BE2C (cell line): ENCODE measurements around the gene CHID1.

Experiments used
- DNase-seq: peaks from one replicate; pipeline ENCODE4 v3.0.0-alpha.2; 2020
- H3K27me3 ChIP-seq: fragments of 250-450 bp; sonication (Bioruptor Pico); 2 replicates; pipeline ENCODE4 v1.5.1; 2020; ENCODE audit warnings: mild to moderate bottlenecking
- H3K36me3 ChIP-seq: fragments of 250-450 bp; sonication (Bioruptor Pico); 2 replicates; pipeline ENCODE4 v1.5.1; 2020; ENCODE audit warnings: mild to moderate bottlenecking
- H3K4me1 ChIP-seq: fragments of 250-450 bp; sonication (Bioruptor Pico); 2 replicates; pipeline ENCODE4 v1.5.1; 2020
- H3K4me3 ChIP-seq: 2 replicates; pipeline ENCODE4 v1.5.1; 2011; ENCODE audit warnings: low read depth, low read length
- H3K9me3 ChIP-seq: fragments of 250-450 bp; sonication (Bioruptor Pico); 2 replicates; pipeline ENCODE4 v1.5.1; 2020
- CTCF ChIP-seq: IDR thresholded peaks from 2 replicates; pipeline ENCODE4 v1.5.1; 2012; ENCODE audit warnings: mild to moderate bottlenecking, low read depth, low read length

Gene CHID1

GRCh38 chr11:889257-889656 is 21.4 kb downstream of the CHID1 start:
- Histone ChIP-seq H3K4me3 (no peak overlapping the region), H3K36me3 (peaks cover 3% of the 10 kb centered on the region; the same call in 1 of the 2 replicates), H3K27me3 (no peaks in the 10 kb centered on the region), H3K4me1 (peaks cover 11% of the 10 kb centered on the region), H3K9me3 (no peaks in the 10 kb centered on the region)
- DNase-seq = no peak
- no peak for TF ChIP-seq CTCF

- no peak for DNase-seq
- Histone ChIP-seq H3K36me3 (peaks cover 3% of the 10 kb centered on the region; the same call in 1 of the 2 replicates), H3K27me3 (no peaks in the 10 kb centered on the region), H3K9me3 (no peaks in the 10 kb centered on the region), H3K4me1 (peaks cover 11% of the 10 kb centered on the region), H3K4me3 (no peak overlapping the region)
- TF ChIP-seq CTCF = no peak
These were observed 22.0 kb downstream of the CHID1 start for GRCh38 chr11:888310-889212.

GRCh38 chr11:887589-887988 is 23.0 kb downstream of the CHID1 start:
- no peak for DNase-seq
- Histone ChIP-seq H3K4me3 (no peak overlapping the region), H3K36me3 (peaks cover 3% of the 10 kb centered on the region; the same call in 1 of the 2 replicates), H3K27me3 (no peaks in the 10 kb centered on the region), H3K4me1 (peaks cover 11% of the 10 kb centered on the region), H3K9me3 (no peaks in the 10 kb centered on the region)
- TF ChIP-seq CTCF = no peak

- no peak overlapping the region for H3K4me3 ChIP-seq
- no peak for TF ChIP-seq CTCF
- DNase-seq = no peak
- no peaks in the 10 kb centered on the region for H3K9me3 ChIP-seq
- peaks cover 11% of the 10 kb centered on the region for H3K4me1 ChIP-seq
- H3K36me3 ChIP-seq = peaks cover 3% of the 10 kb centered on the region; the same call in 1 of the 2 replicates
- H3K27me3 ChIP-seq = no peaks in the 10 kb centered on the region
These were observed 24.0 kb downstream of the CHID1 start for GRCh38 chr11:886568-886967.

- TF ChIP-seq CTCF = no peak
- no peak overlapping the region for H3K4me3 ChIP-seq
- H3K27me3 ChIP-seq = no peaks in the 10 kb centered on the region
- no peaks in the 10 kb centered on the region for H3K9me3 ChIP-seq
- peaks cover 3% of the 10 kb centered on the region; the same call in 1 of the 2 replicates for H3K36me3 ChIP-seq
- H3K4me1 ChIP-seq = no peaks in the 10 kb centered on the region
- DNase-seq = no peak
These were observed 26.0 kb downstream of the CHID1 start for GRCh38 chr11:884578-885070.

- H3K9me3 ChIP-seq = no peaks in the 10 kb centered on the region
- H3K4me3 ChIP-seq = no peak overlapping the region
- no peaks in the 10 kb centered on the region for H3K27me3 ChIP-seq
- DNase-seq = no peak
- no peaks in the 10 kb centered on the region for H3K4me1 ChIP-seq
- H3K36me3 ChIP-seq = peaks cover 3% of the 10 kb centered on the region; the same call in 1 of the 2 replicates
- TF ChIP-seq CTCF = no peak
These were observed 27.1 kb downstream of the CHID1 start for GRCh38 chr11:883527-883926.
